GM12891 (cell line): ENCODE results near the gene PPP1R11.

Source experiments
- PAX5 ChIP-seq: IDR thresholded peaks from 2 replicates; pipeline ENCODE4 v1.6.1; 2011; ENCODE audit warnings: low read length, moderate library complexity, mild to moderate bottlenecking; ENCODE audit not compliant: insufficient read depth, severe bottlenecking
- POLR2A ChIP-seq: IDR thresholded peaks from 2 replicates; pipeline ENCODE4 v1.6.1; 2011; ENCODE audit warnings: low read depth, low read length, control low read depth
- POLR2AphosphoS5 ChIP-seq: IDR thresholded peaks from 2 replicates; pipeline ENCODE4 v1.6.1; 2011; ENCODE audit warnings: low read depth, low read length, control low read depth
- POU2F2 ChIP-seq: IDR thresholded peaks from 2 replicates; pipeline ENCODE4 v1.6.1; 2011; ENCODE audit warnings: low read depth, mild to moderate bottlenecking, control low read depth, low read length, moderate library complexity
- SPI1 ChIP-seq: IDR thresholded peaks from 2 replicates; pipeline ENCODE4 v1.6.1; 2011; ENCODE audit warnings: low read depth, low read length, control low read depth
- TAF1 ChIP-seq: IDR thresholded peaks from 2 replicates; pipeline ENCODE4 v1.6.1; 2011; ENCODE audit warnings: low read depth, low read length, control low read depth

GRCh38 chr6:30062471-30063178 lies 4.4 kb upstream of the PPP1R11 start:
- no peak for TF ChIP-seq POLR2A
- TF ChIP-seq POLR2AphosphoS5, result no peak
- no peak for TF ChIP-seq TAF1
- no peak for TF ChIP-seq SPI1
- no peak for TF ChIP-seq PAX5
- no peak for TF ChIP-seq POU2F2
